HepG2 (cell line): ENCODE measurements around the gene SYNM. TPM values are rescaled to one million over a fixed set of nuclear protein-coding genes. Genes with fewer than 3 reads are reported as not detected.
A peak's percentile ranks its signal among the peaks of the same experiment; 100 is the strongest.

ENCODE experiments used
- ATAC-seq: fragments of 200-7000 bp; cut with Tn5 transposase; 3 replicates; pipeline ENCODE4 v1.9.1; 2020; ENCODE audit warnings: mild to moderate bottlenecking, moderate library complexity
- Bru-seq: library from RNA; stranded (reverse); fragments of 400-500 nt; gene quantifications from one replicate; lab custom pipeline; 2021; lab: Mats Ljungman, UMichigan
- BruChase-seq, 2 experiments: library from RNA; stranded (reverse); fragments of 400-500 nt; gene quantifications; one replicate each; lab custom pipeline; 2021; lab: Mats Ljungman, UMichigan
- BruUV-seq: library from RNA; stranded (reverse); fragments of 400-500 nt; replicated peaks from 2 replicates; lab custom pipeline; 2021; lab: Mats Ljungman, UMichigan
- CTCF ChIA-PET: fragments of 300-600 bp; formaldehyde crosslinking; extraction: SDS; loops from one replicate; lab custom pipeline; 2021; ENCODE audit warnings: low total read pairs, inconsistent platforms, low intra/inter-chr PET ratio; lab: Yijun Ruan, JAX
- POLR2A ChIA-PET: fragments of 350-600 bp; sonication (Branson Sonifier 250); formaldehyde crosslinking; loops from one replicate; lab custom pipeline; 2020; ENCODE audit warnings: antibody characterized with exemption, inconsistent platforms; lab: Yijun Ruan, JAX
- DNase-seq: peaks from one replicate; pipeline ENCODE4 v3.0.0-alpha.2; 2015; ENCODE audit warnings: low spot score
- FAIRE-seq: peaks from 3 replicates; lab custom pipeline; 2011; peaks lifted over from hg19 to GRCh38; lab: Jason Lieb, UNC
- H2AFZ ChIP-seq: one replicate; pipeline ENCODE4 v1.6.1; 2011; ENCODE audit warnings: low read length, inconsistent platforms
- H3K27ac ChIP-seq: fragments of 300-600 bp; 3 replicates; pipeline ENCODE4 v1.8.0; 2011; ENCODE audit warnings: mixed run types, mild to moderate bottlenecking, mixed read lengths, low read length, inconsistent platforms; ENCODE audit not compliant: insufficient read depth; ENCODE audit errors: extremely low read length
- H3K27me3 ChIP-seq, 2 experiments: fragments of 200-600 bp in 1 of 2; 2 replicates in 1 of 2; 3 replicates in 1 of 2; pipeline versions ENCODE4 v1.6.0 to v1.8.0; 2011; ENCODE audit warnings: low read length in 2 of 2, mild to moderate bottlenecking in 2 of 2, moderate library complexity in 2 of 2, inconsistent platforms in 1 of 2; ENCODE audit not compliant: insufficient read depth in 2 of 2, control insufficient read depth in 1 of 2
- H3K36me3 ChIP-seq, 2 experiments: fragments of 200-600 bp in 1 of 2; replicated peaks in 1 of 2; 2 replicates in 1 of 2; 3 replicates in 1 of 2; pipeline versions ENCODE4 v1.5.1 to v1.8.0; 2011; ENCODE audit warnings: low read length in 2 of 2, inconsistent platforms in 1 of 2; ENCODE audit not compliant: insufficient read depth in 2 of 2, control insufficient read depth in 1 of 2
- H3K4me1 ChIP-seq: 2 replicates; pipeline ENCODE4 v1.5.1; 2012; ENCODE audit warnings: low read length, inconsistent platforms; ENCODE audit not compliant: insufficient read depth
- H3K4me2 ChIP-seq: 2 replicates; pipeline ENCODE4 v1.6.0; 2011; ENCODE audit warnings: low read depth, low read length, inconsistent platforms
- H3K4me3 ChIP-seq, 3 experiments: fragments of 200-600 bp in 1 of 3; sonication (generic), shearing (Covaris generic) in 1 of 3; replicated peaks in 1 of 3; 2 replicates each; pipeline ENCODE4 v1.5.1; 2011 to 2016; ENCODE audit warnings: low read length in 3 of 3, inconsistent platforms in 2 of 3, low read depth in 2 of 3, mild to moderate bottlenecking in 2 of 3, control low read depth in 1 of 3, mixed read lengths in 1 of 3; ENCODE audit not compliant: insufficient read depth in 1 of 3
- H3K79me2 ChIP-seq: one replicate; pipeline ENCODE4 v1.6.1; 2011; ENCODE audit warnings: low read length, inconsistent platforms; ENCODE audit not compliant: insufficient read depth
- H3K9ac ChIP-seq: 2 replicates; pipeline ENCODE4 v1.6.0; 2011; ENCODE audit warnings: mild to moderate bottlenecking, low read depth, low read length, inconsistent platforms; ENCODE audit not compliant: insufficient read depth
- H3K9me3 ChIP-seq: 2 replicates; pipeline ENCODE4 v1.5.1; 2012; ENCODE audit warnings: mild to moderate bottlenecking, low read length
- H4K20me1 ChIP-seq: 2 replicates; pipeline ENCODE4 v1.6.0; 2011; ENCODE audit warnings: inconsistent platforms, mild to moderate bottlenecking, low read length, moderate library complexity; ENCODE audit not compliant: insufficient read depth
- HNRNPUL1 ChIP-seq: fragments of 200-400 bp; formaldehyde crosslinking; IDR thresholded peaks from 2 replicates; pipeline ENCODE4 v1.6.1; 2017; ENCODE audit warnings: low read depth, mild to moderate bottlenecking, low read length, moderate library complexity
- KDM2A ChIP-seq: sonication (generic); formaldehyde crosslinking; IDR thresholded peaks from 2 replicates; pipeline ENCODE4 v1.4.0; 2020; ENCODE audit warnings: low read depth, missing genetic modification reagents, borderline replicate concordance
- LCORL ChIP-seq, 2 experiments: fragments of 450-650 bp in 1 of 2; sonication (generic) in 1 of 2; formaldehyde crosslinking in 1 of 2; IDR thresholded peaks; 2 replicates each; pipeline versions ENCODE4 v1.5.0 to v1.6.1; 2017 to 2020; ENCODE audit warnings: antibody characterized with exemption in 1 of 2, missing genetic modification reagents in 1 of 2
- ZBTB8A ChIP-seq: sonication (generic); formaldehyde crosslinking; IDR thresholded peaks from 2 replicates; pipeline ENCODE4 v1.4.0; 2020; ENCODE audit warnings: mild to moderate bottlenecking, low read depth, missing genetic modification reagents, borderline replicate concordance
- ZFX ChIP-seq: sonication (generic); formaldehyde crosslinking; IDR thresholded peaks from 2 replicates; pipeline ENCODE4 v1.4.0; 2020; ENCODE audit warnings: mild to moderate bottlenecking, low read depth, missing genetic modification reagents, moderate library complexity
- ZNF142 ChIP-seq: sonication (generic); formaldehyde crosslinking; IDR thresholded peaks from 2 replicates; pipeline ENCODE4 v1.4.0; 2020; ENCODE audit warnings: missing genetic modification reagents
- ZNF263 ChIP-seq: sonication (generic); formaldehyde crosslinking; IDR thresholded peaks from 2 replicates; pipeline ENCODE4 v1.4.0; 2020; ENCODE audit warnings: missing genetic modification reagents
- ZNF343 ChIP-seq: sonication (generic); formaldehyde crosslinking; IDR thresholded peaks from 2 replicates; pipeline ENCODE4 v1.4.0; 2020; ENCODE audit warnings: mild to moderate bottlenecking, missing genetic modification reagents
- ZNF430 ChIP-seq: sonication (generic); formaldehyde crosslinking; IDR thresholded peaks from 2 replicates; pipeline ENCODE4 v1.9.0; 2021; ENCODE audit warnings: mild to moderate bottlenecking, missing genetic modification reagents
- ZNF615 ChIP-seq: sonication (generic); formaldehyde crosslinking; IDR thresholded peaks from 2 replicates; pipeline ENCODE4 v1.5.0; 2020; ENCODE audit warnings: mild to moderate bottlenecking, missing genetic modification reagents, borderline replicate concordance
- ZNF775 ChIP-seq: sonication (generic); formaldehyde crosslinking; IDR thresholded peaks from 2 replicates; pipeline ENCODE4 v1.4.0; 2020; ENCODE audit warnings: missing genetic modification reagents, mild to moderate bottlenecking, moderate library complexity, borderline replicate concordance
- WGBS: methylation state at CpG from one replicate; pipeline ENCODE4 v1.1.6; 2017; ENCODE audit warnings: low lambda C conversion rate; 5-methylcytosine and 5-hydroxymethylcytosine counted together
- in situ Hi-C: cut with HindIII; loops from 2 replicates; pipeline ENCODE4 v1.10.0; 2017; ENCODE audit warnings: low pct_unique_long_range_greater_than_20kb; ENCODE audit not compliant: extremely low pct_ligation_motif_present
- intact Hi-C: fragments of 100-400 bp; cut with micrococcal nuclease; formaldehyde crosslinking; loops from one replicate; pipeline ENCODE4 v1.10.0; 2022; ENCODE audit not compliant: unreplicated experiment
- long read RNA-seq, 2 experiments: library from RNA in 1 of 2; library from polyadenylated mRNA in 1 of 2; stranded (forward) in 1 of 2; unstranded in 1 of 2; transcript quantifications; one replicate each; pipeline ENCODE4 v2.0.0, GENCODE V29; 2019 to 2022
- polyA minus RNA-seq, 3 experiments: library from RNA; depleted of rRNA, polyadenylated mRNA; stranded (reverse); fragments of >200 nt; gene quantifications; 2 replicates each; pipeline ENCODE4 v1.2.3, GENCODE V29; 2011; ENCODE audit warnings: low replicate concordance in 1 of 3
- polyA plus RNA-seq, 8 experiments: library from polyadenylated mRNA; depleted of rRNA in 3 of 8; stranded (reverse) in 7 of 8; unstranded in 1 of 8; fragments of >200 nt; fragmentation: Illumina TruSeq in 4 of 8; extraction: Trizol in 4 of 8; gene quantifications; 2 replicates each; pipeline versions ENCODE4 v1.2.1 to v1.2.3, GENCODE V29; 2011 to 2016; ENCODE audit warnings: low read depth in 4 of 8, missing spikeins in 1 of 8, mixed read lengths in 1 of 8; ENCODE audit not compliant: insufficient read depth in 1 of 8
- total RNA-seq, 5 experiments: library from RNA; depleted of rRNA; stranded (reverse); fragments of >200 nt; fragmentation: Illumina TruSeq; extraction: Trizol; gene quantifications; 2 replicates each; pipeline ENCODE4 v1.2.3, GENCODE V29; 2016; ENCODE audit warnings: low read depth in 1 of 5

Gene SYNM
- total RNA-seq (2016; rRNA removed; fragmentation: Illumina TruSeq; extraction: Trizol) (3.7 and 6.0 TPM in 2 replicates), polyA plus RNA-seq (2011; rRNA removed) (1.1 and 1.2 TPM in 2 replicates), polyA minus RNA-seq (2011; rRNA and poly(A)+ RNA removed; ENCODE audit: low replicate concordance) (2.1 and 23.9 TPM in 2 replicates), Bru-seq, nascent RNA (percentile 53 among the genes with signal in this experiment), BruChase-seq, experiment 1, labeled RNA remaining after a 6-hour chase (percentile 53 among the genes with signal in this experiment), BruChase-seq, experiment 2, labeled RNA remaining after a 2-hour chase (percentile 53 among the genes with signal in this experiment)
- 0.20 and 0.44 TPM in 2 replicates for total RNA-seq (2016; cell fraction: cytosol; rRNA removed; fragmentation: Illumina TruSeq; extraction: Trizol; ENCODE audit: low read depth)
- 3.8 and 5.5 TPM in 2 replicates for total RNA-seq (2016; cell fraction: insoluble cytoplasmic fraction; rRNA removed; fragmentation: Illumina TruSeq; extraction: Trizol)
- total RNA-seq (2016; cell fraction: membrane; rRNA removed; fragmentation: Illumina TruSeq; extraction: Trizol) = 1.6 and 1.7 TPM in 2 replicates
- 4.7 and 4.8 TPM in 2 replicates for total RNA-seq (2016; cell fraction: nucleus; rRNA removed; fragmentation: Illumina TruSeq; extraction: Trizol)
- 0.74 and 0.99 TPM in 2 replicates for polyA plus RNA-seq (2011; cell fraction: cytosol; rRNA removed)
- polyA plus RNA-seq (2011; cell fraction: nucleus; rRNA removed) = 2.4 and 2.9 TPM in 2 replicates
- polyA plus RNA-seq (2012) = 1.6 and 2.4 TPM in 2 replicates
- 0.16 and 0.17 TPM in 2 replicates for polyA plus RNA-seq (2016; cell fraction: cytosol; fragmentation: Illumina TruSeq; extraction: Trizol; ENCODE audit: low read depth)
- 4.5 and 4.9 TPM in 2 replicates for polyA plus RNA-seq (2016; cell fraction: insoluble cytoplasmic fraction; fragmentation: Illumina TruSeq; extraction: Trizol; ENCODE audit: low read depth)
- polyA plus RNA-seq (2016; cell fraction: membrane; fragmentation: Illumina TruSeq; extraction: Trizol; ENCODE audit: low read depth) = 0.78 and 0.93 TPM in 2 replicates
- polyA plus RNA-seq (2016; cell fraction: nucleus; fragmentation: Illumina TruSeq; extraction: Trizol; ENCODE audit: insufficient read depth, low read depth) = 6.9 TPM in 2 replicates
- polyA minus RNA-seq (2011; cell fraction: cytosol; rRNA and poly(A)+ RNA removed) = 2.3 TPM in 2 replicates
- polyA minus RNA-seq (2011; cell fraction: nucleus; rRNA and poly(A)+ RNA removed) = 3.3 and 3.5 TPM in 2 replicates
- long read RNA-seq, experiment 1, full-length matches to known transcripts = 1 of 1 reads
- long read RNA-seq, experiment 1, partial matches to known transcripts = 0 of 1 reads
- long read RNA-seq, experiment 1, other reads (novel, unspliced or antisense) = 0 of 1 reads
- long read RNA-seq, experiment 2, partial matches to known transcripts = 4 of 4 reads
- long read RNA-seq, experiment 2, other reads (novel, unspliced or antisense) = 0 of 4 reads

GRCh38 chr15:99104788-99105513, at the start of gene SYNM:
TSS of gene SYNM (plus strand) at chr15:99105080. CDS start at chr15:99105200, 120 bp downstream.
- ChIA-PET CTCF (interaction anchor here (0.8 to 2.3 kb wide), 2 partner anchors 19 to 109 kb away, joined by 3 to 24 read pairs; no protein-coding TSS in a partner anchor), POLR2A (interaction anchor here (0.9 to 1.8 kb wide), 3 partner anchors 9 to 31 kb away, joined by 5 read pairs; no protein-coding TSS in a partner anchor)
- Histone ChIP-seq H3K9me3 (no peaks in the 10 kb centered on the region), H3K4me3 (peak within 1 kb of the TSS; percentile 42 to 79 (median 66); a peak in 5 of 6 replicates), H3K27me3 (peaks cover 1 to 18% of the 10 kb centered on the region in 2 experiments; a peak in 3 of 5 replicates), H3K4me2 (peak within 1 kb of the TSS; percentile 82), H3K4me1 (peaks cover 28% of the 10 kb centered on the region), H3K36me3 (no peaks in the 10 kb centered on the region), H4K20me1 (no peaks in the 10 kb centered on the region), H3K27ac (peak within 1 kb of the TSS; percentile 59), H3K79me2 (no peaks in the 10 kb centered on the region), H2AFZ (no peak within 1 kb of the TSS), H3K9ac (peak within 1 kb of the TSS; percentile 54)
- WGBS = 33% methylated on average over 35 of the region's 91 CpGs
- no TSS peak for BruUV-seq
- FAIRE-seq (peak; percentile 32), ATAC-seq (peak; percentile 95), DNase-seq (peak; percentile 72)
- in situ Hi-C loops = loop anchor here (5.0 kb wide), 1 partner anchor 107 kb away; no protein-coding TSS in a partner anchor
- intact Hi-C loops = loop anchor here (1.0 kb wide), 1 partner anchor 108 kb away; no protein-coding TSS in a partner anchor
- TF ChIP-seq HNRNPUL1 (no peak), ZNF615 (CRISPR knock-in tag) (no peak), ZNF343 (CRISPR knock-in tag) (no peak), KDM2A (CRISPR knock-in tag) (peak; percentile 85), ZNF142 (CRISPR knock-in tag) (peak; percentile 74; the same call in 1 of the 2 replicates), LCORL (IDR thresholded peaks at IDR 0.05) (no peak), LCORL (CRISPR knock-in tag; IDR thresholded peaks at IDR 0.05) (peak; percentile 55; the same call in 1 of the 2 replicates), ZBTB8A (CRISPR knock-in tag) (0 out of 2 replicates have a peak, but pooled peaks have one; percentile 46), ZNF263 (CRISPR knock-in tag) (peak; percentile 37; the same call in 1 of the 2 replicates), ZNF775 (CRISPR knock-in tag) (no peak), ZNF430 (CRISPR knock-in tag) (no peak), ZFX (peak; percentile 88)
